ENCODE measurements around the gene KCNIP1.

DNA sequence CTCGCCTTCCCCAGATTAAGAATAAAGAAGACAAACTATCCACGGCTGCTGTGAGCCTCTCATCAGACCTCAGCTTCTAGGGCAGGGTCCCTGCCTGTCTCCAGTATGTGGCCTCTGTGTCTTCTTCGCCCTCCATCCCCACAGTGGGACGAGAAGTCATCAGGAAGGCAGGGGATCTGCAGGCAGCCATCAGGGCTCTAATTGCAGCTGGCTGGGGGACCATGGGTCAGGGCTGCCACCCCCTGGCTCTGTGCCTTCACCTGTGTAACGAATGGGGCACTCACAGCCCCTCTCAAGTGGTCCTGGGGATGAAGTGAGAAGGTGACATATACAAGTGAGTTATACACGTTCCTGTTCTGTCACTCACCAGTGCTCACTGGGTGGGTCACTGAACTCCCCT lies 139.8 kb downstream of the KCNIP1 start:
- no peak for TF ChIP-seq POLR2A (IDR thresholded peaks at IDR 0.05; ENCODE audit: low read length)
- TF ChIP-seq GATA1 (IDR thresholded peaks at IDR 0.05; ENCODE audit: low read depth, low read length) = no peak

Measured in erythroblast (primary cell).